WTC11 (cell line): ENCODE results near the gene DPP9. TPM values are rescaled to one million over a fixed set of nuclear protein-coding genes. Genes with fewer than 3 reads are reported as not detected.

ENCODE experiments used
- ATAC-seq: fragments of 200-7000 bp; cut with Tn5 transposase; 2 replicates; pipeline ENCODE4 v1.10.0; 2021; ENCODE audit warnings: mild to moderate bottlenecking, moderate library complexity
- CTCF ChIA-PET: fragments of 300-600 bp; sonication (Branson Sonifier 250); formaldehyde crosslinking; loops from one replicate; lab custom pipeline; 2021; ENCODE audit warnings: antibody characterized with exemption; lab: Charles Lee
- POLR2A ChIA-PET: fragments of 350-600 bp; sonication (Branson Sonifier 250); formaldehyde crosslinking; loops from one replicate; lab custom pipeline; 2021; ENCODE audit warnings: antibody characterized with exemption; lab: Charles Lee
- DNase-seq: peaks from one replicate; pipeline ENCODE4 v3.0.0; 2021; ENCODE audit warnings: low spot score
- H3K27ac Mint-ChIP-seq: 2 replicates; pipeline ENCODE4 v1.8.0; 2021; ENCODE audit warnings: mixed read lengths
- H3K27me3 Mint-ChIP-seq: 2 replicates; pipeline ENCODE4 v1.8.0; 2021; ENCODE audit warnings: low read depth, mild to moderate bottlenecking, moderate library complexity, mixed read lengths
- H3K36me3 Mint-ChIP-seq: 2 replicates; pipeline ENCODE4 v1.8.0; 2021; ENCODE audit warnings: mixed read lengths
- H3K4me1 Mint-ChIP-seq: 2 replicates; pipeline ENCODE4 v1.8.0; 2022; ENCODE audit warnings: mixed read lengths
- H3K4me3 Mint-ChIP-seq: 2 replicates; pipeline ENCODE4 v1.8.0; 2021; ENCODE audit warnings: mild to moderate bottlenecking, moderate library complexity, mixed read lengths
- H3K9me3 Mint-ChIP-seq: 2 replicates; pipeline ENCODE4 v1.8.0; 2021; ENCODE audit warnings: mixed read lengths
- ETV6 ChIP-seq: sonication (generic); formaldehyde crosslinking; IDR thresholded peaks from 2 replicates; pipeline ENCODE4 v1.8.1; 2022; ENCODE audit warnings: mild to moderate bottlenecking, missing genetic modification reagents
- FOXP1 ChIP-seq: sonication (generic); formaldehyde crosslinking; IDR thresholded peaks from 2 replicates; pipeline ENCODE4 v1.8.0; 2022; ENCODE audit warnings: missing genetic modification reagents, mild to moderate bottlenecking, moderate library complexity, borderline replicate concordance
- HMGA2 ChIP-seq: fragments of 250-450 bp; sonication (Bioruptor Pico); IDR thresholded peaks from 2 replicates; pipeline ENCODE4 v1.4.0; 2021; ENCODE audit warnings: mild to moderate bottlenecking, moderate library complexity
- MYBL2 ChIP-seq: sonication (generic); formaldehyde crosslinking; IDR thresholded peaks from 2 replicates; pipeline ENCODE4 v1.8.1; 2023; ENCODE audit warnings: mild to moderate bottlenecking, moderate library complexity, missing genetic modification reagents
- NFYB ChIP-seq: sonication (generic); formaldehyde crosslinking; conservative IDR thresholded peaks from 2 replicates; pipeline ENCODE4 v1.8.0; 2022; ENCODE audit warnings: low read depth, missing genetic modification reagents
- NR3C1 ChIP-seq: sonication (generic); formaldehyde crosslinking; conservative IDR thresholded peaks from 2 replicates; pipeline ENCODE4 v1.8.1; 2023; ENCODE audit warnings: low read depth, mild to moderate bottlenecking, missing genetic modification reagents
- RORB ChIP-seq: fragments of 250-450 bp; sonication (Bioruptor Pico); IDR thresholded peaks from 2 replicates; pipeline ENCODE4 v1.9.0; 2021; ENCODE audit warnings: mild to moderate bottlenecking
- SP1 ChIP-seq: sonication (generic); formaldehyde crosslinking; conservative IDR thresholded peaks from 2 replicates; pipeline ENCODE4 v1.8.1; 2022; ENCODE audit warnings: missing genetic modification reagents
- TEAD4 ChIP-seq: sonication (generic); formaldehyde crosslinking; IDR thresholded peaks from 2 replicates; pipeline ENCODE4 v1.8.0; 2022; ENCODE audit warnings: mild to moderate bottlenecking, missing genetic modification reagents
- ZNF219 ChIP-seq: sonication (generic); formaldehyde crosslinking; IDR thresholded peaks from 2 replicates; pipeline ENCODE4 v1.8.0; 2023; ENCODE audit warnings: missing genetic modification reagents, mild to moderate bottlenecking, borderline replicate concordance
- ZNF317 ChIP-seq: sonication (generic); formaldehyde crosslinking; IDR thresholded peaks from 2 replicates; pipeline ENCODE4 v1.8.1; 2023; ENCODE audit warnings: low read depth, mild to moderate bottlenecking, moderate library complexity, missing genetic modification reagents, borderline replicate concordance
- ZNF416 ChIP-seq: fragments of 250-450 bp; sonication (Bioruptor Pico); IDR thresholded peaks from 2 replicates; pipeline ENCODE4 v1.9.0; 2021; ENCODE audit warnings: mild to moderate bottlenecking, inconsistent platforms
- total RNA-seq: library from RNA; stranded (reverse); gene quantifications from 3 replicates; pipeline ENCODE4 v1.2.3, GENCODE V29; 2021
- TF ChIP-seq, protein P1 (sequence below): fragments of 250-450 bp; sonication (Bioruptor Pico); IDR thresholded peaks from 2 replicates; pipeline ENCODE4 v1.9.0; 2021; ENCODE audit warnings: moderate library complexity, mild to moderate bottlenecking, inconsistent platforms, borderline replicate concordance
- TF ChIP-seq, protein P2 (sequence below): sonication (generic); formaldehyde crosslinking; IDR thresholded peaks from 2 replicates; pipeline ENCODE4 v1.8.0; 2022; ENCODE audit warnings: mild to moderate bottlenecking, missing genetic modification reagents
- TF ChIP-seq, protein P3 (sequence below): fragments of 200-600 bp; IDR thresholded peaks from 2 replicates; pipeline ENCODE4 v1.8.0; 2022; ENCODE audit warnings: antibody characterized with exemption
- TF ChIP-seq, protein P4 (sequence below): sonication (generic); formaldehyde crosslinking; IDR thresholded peaks from 2 replicates; pipeline ENCODE4 v1.8.1; 2023; ENCODE audit warnings: mild to moderate bottlenecking, missing genetic modification reagents, moderate library complexity
- TF ChIP-seq, protein P5 (sequence below): sonication (generic); formaldehyde crosslinking; IDR thresholded peaks from 2 replicates; pipeline ENCODE4 v1.8.0; 2022; ENCODE audit warnings: missing genetic modification reagents
- TF ChIP-seq, protein P6 (sequence below): sonication (generic); formaldehyde crosslinking; IDR thresholded peaks from 2 replicates; pipeline ENCODE4 v1.8.1; 2022; ENCODE audit warnings: missing genetic modification reagents, borderline replicate concordance

The DPP9 gene
- total RNA-seq, 1 experiment from 2014 or later = 52.9 TPM

DNA sequence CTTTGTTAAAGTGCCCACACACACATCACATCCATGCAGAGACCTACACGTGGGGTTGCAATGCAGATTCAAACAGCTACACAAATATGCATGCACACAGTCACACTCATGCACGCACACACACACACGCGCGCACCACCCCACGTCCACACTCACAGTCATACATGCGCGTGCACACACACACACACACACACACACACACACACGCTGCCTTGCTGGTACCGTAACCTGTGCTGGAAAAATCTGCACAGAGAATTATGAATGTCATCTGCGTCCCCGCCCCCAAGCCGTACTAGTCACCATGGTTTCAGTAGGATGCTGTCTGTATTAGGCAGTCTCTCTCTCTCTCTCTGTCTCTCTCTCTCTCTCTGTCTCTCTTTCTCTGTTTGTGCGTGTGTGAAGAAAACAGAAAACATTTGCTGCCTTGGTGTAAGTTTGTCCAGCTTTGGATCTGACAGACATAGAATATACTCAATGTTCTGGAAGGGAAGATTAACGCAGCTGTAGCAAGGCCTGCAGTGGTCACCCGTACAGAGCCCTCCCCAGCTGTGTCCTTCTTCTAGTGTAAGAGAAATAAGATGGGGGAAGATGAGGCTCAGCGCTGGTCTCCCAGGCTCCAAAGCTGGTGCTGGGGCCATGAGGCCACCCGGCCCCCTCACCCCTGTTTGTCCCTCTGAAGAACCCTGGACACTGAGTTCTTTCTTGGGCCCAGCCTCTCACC is 26.4 kb upstream of the DPP9 start:
- no peaks in the 10 kb centered on the region for H3K36me3 Mint-ChIP-seq
- H3K4me1 Mint-ChIP-seq = no peaks in the 10 kb centered on the region
- H3K27me3 Mint-ChIP-seq = peaks cover 6% of the 10 kb centered on the region; the same call in 1 of the 2 replicates
- no peak for DNase-seq
- TF ChIP-seq FOXP1 (CRISPR knock-in tag) (no peak), ZNF416 (CRISPR knock-in tag) (no peak), SP1 (CRISPR knock-in tag) (no peak), HMGA2 (CRISPR knock-in tag) (no peak), ZNF219 (no peak)
- TF ChIP-seq, protein P1, sequence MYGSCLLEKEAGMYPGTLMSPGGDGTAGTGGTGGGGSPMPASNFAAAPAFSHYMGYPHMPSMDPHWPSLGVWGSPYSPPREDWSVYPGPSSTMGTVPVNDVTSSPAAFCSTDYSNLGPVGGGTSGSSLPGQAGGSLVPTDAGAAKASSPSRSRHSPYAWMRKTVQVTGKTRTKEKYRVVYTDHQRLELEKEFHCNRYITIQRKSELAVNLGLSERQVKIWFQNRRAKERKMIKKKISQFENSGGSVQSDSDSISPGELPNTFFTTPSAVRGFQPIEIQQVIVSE (CRISPR knock-in tag) = no peak
- TF ChIP-seq, protein P2, sequence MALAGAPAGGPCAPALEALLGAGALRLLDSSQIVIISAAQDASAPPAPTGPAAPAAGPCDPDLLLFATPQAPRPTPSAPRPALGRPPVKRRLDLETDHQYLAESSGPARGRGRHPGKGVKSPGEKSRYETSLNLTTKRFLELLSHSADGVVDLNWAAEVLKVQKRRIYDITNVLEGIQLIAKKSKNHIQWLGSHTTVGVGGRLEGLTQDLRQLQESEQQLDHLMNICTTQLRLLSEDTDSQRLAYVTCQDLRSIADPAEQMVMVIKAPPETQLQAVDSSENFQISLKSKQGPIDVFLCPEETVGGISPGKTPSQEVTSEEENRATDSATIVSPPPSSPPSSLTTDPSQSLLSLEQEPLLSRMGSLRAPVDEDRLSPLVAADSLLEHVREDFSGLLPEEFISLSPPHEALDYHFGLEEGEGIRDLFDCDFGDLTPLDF (CRISPR knock-in tag) = no peak
- TF ChIP-seq, protein P3, sequence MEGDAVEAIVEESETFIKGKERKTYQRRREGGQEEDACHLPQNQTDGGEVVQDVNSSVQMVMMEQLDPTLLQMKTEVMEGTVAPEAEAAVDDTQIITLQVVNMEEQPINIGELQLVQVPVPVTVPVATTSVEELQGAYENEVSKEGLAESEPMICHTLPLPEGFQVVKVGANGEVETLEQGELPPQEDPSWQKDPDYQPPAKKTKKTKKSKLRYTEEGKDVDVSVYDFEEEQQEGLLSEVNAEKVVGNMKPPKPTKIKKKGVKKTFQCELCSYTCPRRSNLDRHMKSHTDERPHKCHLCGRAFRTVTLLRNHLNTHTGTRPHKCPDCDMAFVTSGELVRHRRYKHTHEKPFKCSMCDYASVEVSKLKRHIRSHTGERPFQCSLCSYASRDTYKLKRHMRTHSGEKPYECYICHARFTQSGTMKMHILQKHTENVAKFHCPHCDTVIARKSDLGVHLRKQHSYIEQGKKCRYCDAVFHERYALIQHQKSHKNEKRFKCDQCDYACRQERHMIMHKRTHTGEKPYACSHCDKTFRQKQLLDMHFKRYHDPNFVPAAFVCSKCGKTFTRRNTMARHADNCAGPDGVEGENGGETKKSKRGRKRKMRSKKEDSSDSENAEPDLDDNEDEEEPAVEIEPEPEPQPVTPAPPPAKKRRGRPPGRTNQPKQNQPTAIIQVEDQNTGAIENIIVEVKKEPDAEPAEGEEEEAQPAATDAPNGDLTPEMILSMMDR = no peak
- ChIA-PET POLR2A (interaction anchor here (0.7 kb wide), 1 partner anchor 55 kb away, joined by 9 read pairs; no protein-coding TSS in a partner anchor), CTCF (interaction anchor here (0.6 to 3.1 kb wide), 4 partner anchors 19 to 93 kb away, joined by 3 to 19 read pairs (median 4); partner anchors contain the start of gene FEM1A)
- no peak overlapping the region for H3K27ac Mint-ChIP-seq
- no peak overlapping the region for H3K4me3 Mint-ChIP-seq
- no peak for ATAC-seq
- H3K9me3 Mint-ChIP-seq = no peaks in the 10 kb centered on the region

DNA sequence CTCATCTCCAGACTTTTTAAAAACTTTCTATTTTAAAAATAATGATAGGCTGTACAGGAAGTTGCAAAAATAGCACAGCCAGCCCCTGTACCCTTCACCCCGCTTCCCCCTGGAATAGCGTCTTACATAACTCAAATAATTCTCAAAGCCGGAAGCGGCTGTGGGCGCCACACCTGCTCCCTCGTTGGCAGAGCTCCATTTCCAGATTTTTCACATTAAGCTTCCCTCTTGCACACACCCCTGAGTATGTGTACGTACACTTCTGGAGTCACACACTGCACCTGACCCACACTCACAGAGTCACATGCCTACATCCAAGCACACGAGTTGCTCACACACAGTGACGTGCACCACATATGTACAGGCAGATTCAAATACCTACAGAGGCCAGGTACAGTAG is 24.9 kb upstream of the DPP9 start:
- DNase-seq = no peak
- ChIA-PET CTCF (interaction anchor here (3.1 kb wide), 1 partner anchor 42 kb away, joined by 19 read pairs; the partner anchor contains the start of gene FEM1A), POLR2A (no interaction called here)
- no peak overlapping the region for H3K4me3 Mint-ChIP-seq
- no peak for TF ChIP-seq FOXP1 (CRISPR knock-in tag)
- TF ChIP-seq, protein P4, sequence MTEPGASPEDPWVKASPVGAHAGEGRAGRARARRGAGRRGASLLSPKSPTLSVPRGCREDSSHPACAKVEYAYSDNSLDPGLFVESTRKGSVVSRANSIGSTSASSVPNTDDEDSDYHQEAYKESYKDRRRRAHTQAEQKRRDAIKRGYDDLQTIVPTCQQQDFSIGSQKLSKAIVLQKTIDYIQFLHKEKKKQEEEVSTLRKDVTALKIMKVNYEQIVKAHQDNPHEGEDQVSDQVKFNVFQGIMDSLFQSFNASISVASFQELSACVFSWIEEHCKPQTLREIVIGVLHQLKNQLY = no peak
- no peak overlapping the region for H3K27ac Mint-ChIP-seq
- no peaks in the 10 kb centered on the region for H3K9me3 Mint-ChIP-seq
- peaks cover 6% of the 10 kb centered on the region; the same call in 1 of the 2 replicates for H3K27me3 Mint-ChIP-seq
- H3K36me3 Mint-ChIP-seq = no peaks in the 10 kb centered on the region
- no peaks in the 10 kb centered on the region for H3K4me1 Mint-ChIP-seq
- no peak for ATAC-seq

DNA sequence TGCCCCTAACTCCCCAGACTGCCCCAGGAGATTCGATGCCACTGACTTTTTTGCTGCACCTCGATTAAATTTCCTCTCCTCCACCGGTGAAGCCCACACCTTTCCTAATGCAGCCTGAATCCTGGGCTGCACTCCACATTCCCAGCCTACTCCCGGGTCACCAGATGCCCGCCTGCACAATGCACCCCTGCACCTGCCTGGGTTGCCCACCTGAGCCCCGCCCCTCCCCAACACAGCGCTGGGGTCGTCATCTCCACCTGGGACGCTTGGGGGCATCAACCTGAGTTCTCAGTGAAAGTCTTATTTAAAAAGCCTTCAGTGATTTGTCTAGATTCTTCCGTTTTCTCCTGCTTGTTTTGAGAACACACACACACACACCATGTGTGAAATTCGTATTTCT is 24.5 kb upstream of the DPP9 start:
- POLR2A ChIA-PET = no interaction called here
- CTCF ChIA-PET = interaction anchor here (3.5 kb wide), 1 partner anchor 43 kb away, joined by 15 read pairs; the partner anchor contains the start of gene FEM1A
- Mint-ChIP-seq H3K27me3 (peaks cover 6% of the 10 kb centered on the region; the same call in 1 of the 2 replicates), H3K9me3 (no peaks in the 10 kb centered on the region), H3K4me1 (peaks cover 3% of the 10 kb centered on the region), H3K4me3 (no peak overlapping the region), H3K27ac (no peak overlapping the region), H3K36me3 (no peaks in the 10 kb centered on the region)
- DNase-seq (no peak), ATAC-seq (peak; percentile 61)
- TF ChIP-seq ZNF317 = no peak
- TF ChIP-seq SP1 (CRISPR knock-in tag) = no peak
- TF ChIP-seq, protein P4 = no peak
- no peak for TF ChIP-seq NR3C1 (CRISPR knock-in tag)
- no peak for TF ChIP-seq ETV6 (CRISPR knock-in tag)
- TF ChIP-seq NFYB (CRISPR knock-in tag) = no peak
- TF ChIP-seq, protein P5, sequence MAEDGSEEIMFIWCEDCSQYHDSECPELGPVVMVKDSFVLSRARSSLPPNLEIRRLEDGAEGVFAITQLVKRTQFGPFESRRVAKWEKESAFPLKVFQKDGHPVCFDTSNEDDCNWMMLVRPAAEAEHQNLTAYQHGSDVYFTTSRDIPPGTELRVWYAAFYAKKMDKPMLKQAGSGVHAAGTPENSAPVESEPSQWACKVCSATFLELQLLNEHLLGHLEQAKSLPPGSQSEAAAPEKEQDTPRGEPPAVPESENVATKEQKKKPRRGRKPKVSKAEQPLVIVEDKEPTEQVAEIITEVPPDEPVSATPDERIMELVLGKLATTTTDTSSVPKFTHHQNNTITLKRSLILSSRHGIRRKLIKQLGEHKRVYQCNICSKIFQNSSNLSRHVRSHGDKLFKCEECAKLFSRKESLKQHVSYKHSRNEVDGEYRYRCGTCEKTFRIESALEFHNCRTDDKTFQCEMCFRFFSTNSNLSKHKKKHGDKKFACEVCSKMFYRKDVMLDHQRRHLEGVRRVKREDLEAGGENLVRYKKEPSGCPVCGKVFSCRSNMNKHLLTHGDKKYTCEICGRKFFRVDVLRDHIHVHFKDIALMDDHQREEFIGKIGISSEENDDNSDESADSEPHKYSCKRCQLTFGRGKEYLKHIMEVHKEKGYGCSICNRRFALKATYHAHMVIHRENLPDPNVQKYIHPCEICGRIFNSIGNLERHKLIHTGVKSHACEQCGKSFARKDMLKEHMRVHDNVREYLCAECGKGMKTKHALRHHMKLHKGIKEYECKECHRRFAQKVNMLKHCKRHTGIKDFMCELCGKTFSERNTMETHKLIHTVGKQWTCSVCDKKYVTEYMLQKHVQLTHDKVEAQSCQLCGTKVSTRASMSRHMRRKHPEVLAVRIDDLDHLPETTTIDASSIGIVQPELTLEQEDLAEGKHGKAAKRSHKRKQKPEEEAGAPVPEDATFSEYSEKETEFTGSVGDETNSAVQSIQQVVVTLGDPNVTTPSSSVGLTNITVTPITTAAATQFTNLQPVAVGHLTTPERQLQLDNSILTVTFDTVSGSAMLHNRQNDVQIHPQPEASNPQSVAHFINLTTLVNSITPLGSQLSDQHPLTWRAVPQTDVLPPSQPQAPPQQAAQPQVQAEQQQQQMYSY (CRISPR knock-in tag) = no peak
- TF ChIP-seq RORB (CRISPR knock-in tag) = no peak
- TF ChIP-seq, protein P1 (CRISPR knock-in tag) = no peak
- TF ChIP-seq ZNF416 (CRISPR knock-in tag) = no peak
- no peak for TF ChIP-seq TEAD4 (CRISPR knock-in tag)
- TF ChIP-seq, protein P6, sequence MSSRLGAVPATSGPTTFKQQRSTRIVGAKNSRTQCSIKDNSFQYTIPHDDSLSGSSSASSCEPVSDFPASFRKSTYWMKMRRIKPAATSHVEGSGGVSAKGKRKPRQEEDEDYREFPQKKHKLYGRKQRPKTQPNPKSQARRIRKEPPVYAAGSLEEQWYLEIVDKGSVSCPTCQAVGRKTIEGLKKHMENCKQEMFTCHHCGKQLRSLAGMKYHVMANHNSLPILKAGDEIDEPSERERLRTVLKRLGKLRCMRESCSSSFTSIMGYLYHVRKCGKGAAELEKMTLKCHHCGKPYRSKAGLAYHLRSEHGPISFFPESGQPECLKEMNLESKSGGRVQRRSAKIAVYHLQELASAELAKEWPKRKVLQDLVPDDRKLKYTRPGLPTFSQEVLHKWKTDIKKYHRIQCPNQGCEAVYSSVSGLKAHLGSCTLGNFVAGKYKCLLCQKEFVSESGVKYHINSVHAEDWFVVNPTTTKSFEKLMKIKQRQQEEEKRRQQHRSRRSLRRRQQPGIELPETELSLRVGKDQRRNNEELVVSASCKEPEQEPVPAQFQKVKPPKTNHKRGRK (CRISPR knock-in tag) = no peak
- TF ChIP-seq MYBL2 = no peak
